Measurements from ENCODE around the gene ZNF33A.
"Not testable (repeated sequence)": the region's sequence is repeated elsewhere in the genome, so short reads cannot be mapped to it uniquely, and the experiment has no call there.

The ZNF33A gene

DNA sequence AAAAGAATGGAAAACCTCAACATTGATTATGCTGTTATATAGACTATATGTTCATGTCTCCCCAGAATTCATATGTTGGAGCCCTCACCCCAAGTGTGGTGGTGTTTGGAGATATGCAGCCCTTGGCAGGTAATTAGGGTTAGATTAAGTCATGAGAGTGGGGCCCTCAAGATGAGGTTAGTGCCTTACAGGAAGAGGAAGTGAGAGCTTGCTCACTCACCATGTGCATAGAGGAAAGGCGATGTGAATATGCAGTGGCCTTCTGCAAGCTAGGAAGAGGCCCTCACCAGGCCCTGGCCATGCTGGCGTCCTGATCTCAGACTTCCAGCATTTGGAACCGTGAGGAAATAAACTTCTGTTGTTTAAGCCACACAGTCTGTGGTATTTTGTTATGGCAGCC, 14.8 kb downstream of the ZNF33A start:
- no peak for TF ChIP-seq POLR2A (IDR thresholded peaks at IDR 0.05; ENCODE audit: low read length)
- no peak for TF ChIP-seq GATA1 (IDR thresholded peaks at IDR 0.05; ENCODE audit: low read depth, low read length)
- DNase-seq = no peak

DNA sequence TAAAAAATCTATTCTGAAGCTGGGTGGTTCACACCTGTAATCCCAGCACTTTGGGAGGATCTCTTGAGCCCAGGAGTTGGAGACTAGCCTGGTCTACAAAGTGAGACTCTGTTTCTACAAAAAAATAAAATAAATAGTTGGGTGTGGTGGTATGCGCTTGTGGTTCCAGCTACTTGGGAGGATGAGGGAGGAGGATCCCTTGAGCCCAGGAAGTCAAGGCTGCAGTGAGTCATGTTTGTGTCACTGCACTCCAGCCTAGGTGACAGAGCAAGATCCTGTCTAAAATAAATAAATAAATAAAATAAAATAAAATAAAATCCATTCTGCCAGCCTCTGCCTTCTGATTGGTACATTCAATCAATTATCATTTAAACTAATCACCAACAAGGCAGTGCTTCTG, 17.5 kb downstream of the ZNF33A start:
- TF ChIP-seq GATA1 (IDR thresholded peaks at IDR 0.05; ENCODE audit: low read depth, low read length) (no peak), POLR2A (IDR thresholded peaks at IDR 0.05; ENCODE audit: low read length) (no peak)
- DNase-seq = peak in 1 of 2 experiments; percentile 8

DNA sequence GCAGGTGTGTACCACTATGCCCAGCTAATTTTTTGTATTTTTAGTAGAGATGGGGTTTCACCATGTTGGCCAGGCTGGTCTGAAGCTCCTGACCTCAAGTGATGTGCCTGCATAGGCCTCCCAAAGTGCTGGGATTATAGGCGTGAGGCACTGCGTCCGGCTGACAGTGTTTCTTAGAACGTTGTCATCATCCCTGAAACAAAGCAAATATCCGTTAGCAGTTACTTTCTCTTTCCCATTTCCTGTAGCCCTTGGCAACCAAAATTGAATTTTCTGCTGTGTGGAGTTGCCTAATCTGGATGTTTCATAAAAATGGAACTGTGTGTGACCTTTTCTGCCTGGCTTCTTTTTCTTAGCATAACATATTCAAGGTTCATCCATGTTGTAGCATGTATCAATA, 22.4 kb downstream of the ZNF33A start:
- DNase-seq = no peak

DNA sequence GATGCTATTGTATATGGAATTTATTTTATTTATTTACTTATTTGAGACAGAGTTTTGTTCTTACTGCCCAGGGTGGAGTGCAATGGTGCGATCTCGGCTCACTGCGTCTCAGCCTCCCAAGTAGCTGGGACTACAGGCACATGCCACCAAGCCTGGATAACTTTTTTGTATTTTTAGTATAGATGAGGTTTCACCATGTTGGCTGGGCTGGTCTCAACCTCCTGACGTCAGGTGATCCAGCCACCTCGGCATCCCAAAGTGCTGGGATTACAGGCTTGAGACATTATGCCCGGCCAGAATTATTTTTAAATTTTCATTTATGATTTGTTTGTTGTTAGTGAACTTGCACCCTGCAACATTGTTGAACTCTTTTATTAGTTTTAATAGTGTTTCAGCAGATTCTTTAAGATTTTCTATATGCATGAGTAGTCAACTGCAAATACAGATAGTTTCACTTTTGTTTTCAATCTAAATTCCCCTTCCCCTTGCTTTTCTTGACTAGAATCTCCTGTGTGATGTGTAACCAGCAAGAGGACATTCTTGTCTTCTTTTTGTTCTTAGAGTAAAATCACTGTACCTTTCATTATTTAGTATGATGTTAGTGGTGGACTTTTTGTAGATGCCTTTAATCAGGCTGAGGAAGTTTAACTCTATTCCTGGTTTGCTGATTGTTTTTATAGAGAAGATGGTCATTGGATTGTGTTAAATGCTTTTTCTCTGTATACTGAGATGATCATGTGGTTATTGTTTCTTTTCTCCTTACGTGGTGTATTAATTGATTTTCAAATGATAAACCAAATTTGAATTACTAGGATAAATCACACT, 27.8 kb downstream of the ZNF33A start:
- TF ChIP-seq POLR2A (IDR thresholded peaks at IDR 0.05; ENCODE audit: low read length) = no peak
- TF ChIP-seq GATA1 (IDR thresholded peaks at IDR 0.05; ENCODE audit: low read depth, low read length) = no peak
- no peak for DNase-seq

More for the DNA sequence above, 22.4 kb downstream of the ZNF33A start:
- no peak for TF ChIP-seq POLR2A (IDR thresholded peaks at IDR 0.05; ENCODE audit: low read length)
- no peak for TF ChIP-seq GATA1 (IDR thresholded peaks at IDR 0.05; ENCODE audit: low read depth, low read length)

DNA sequence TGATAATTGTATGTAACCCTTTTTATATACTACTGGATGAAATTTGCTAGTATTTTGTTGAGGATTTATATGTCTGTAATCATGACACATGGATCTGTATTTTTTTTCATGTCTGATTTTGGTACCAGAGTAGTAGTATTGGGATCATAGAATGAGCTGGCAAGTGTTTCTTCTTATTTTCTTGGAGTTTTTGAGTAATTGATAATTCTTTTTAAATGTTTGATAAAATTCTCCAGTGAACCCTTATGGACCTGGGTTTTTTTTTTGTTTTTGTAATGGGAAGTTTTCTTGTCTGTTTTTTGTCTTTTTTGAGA, 28.4 kb downstream of the ZNF33A start:
- no peak for TF ChIP-seq GATA1 (IDR thresholded peaks at IDR 0.05; ENCODE audit: low read depth, low read length)
- no peak for TF ChIP-seq POLR2A (IDR thresholded peaks at IDR 0.05; ENCODE audit: low read length)
- DNase-seq = no peak

DNA sequence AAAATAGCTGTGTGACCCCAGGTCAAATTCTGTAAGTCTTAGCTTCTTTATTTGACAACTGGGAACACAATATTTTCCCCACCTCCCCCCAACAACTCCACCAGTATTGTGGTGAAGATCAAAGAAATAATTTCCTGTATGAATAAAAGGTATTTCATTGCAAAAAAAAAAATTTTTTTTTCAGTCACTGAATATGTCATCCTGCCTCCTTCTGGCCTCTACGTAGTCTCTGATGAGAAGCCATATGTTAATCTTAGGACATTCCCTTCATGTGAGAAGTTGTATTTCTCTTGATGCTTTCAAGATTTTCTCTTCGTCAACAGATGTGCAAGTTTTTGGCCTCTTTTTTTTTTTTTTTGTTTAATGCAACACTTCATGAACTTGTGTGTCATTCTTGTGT, 33.0 kb downstream of the ZNF33A start:
- TF ChIP-seq POLR2A (IDR thresholded peaks at IDR 0.05; ENCODE audit: low read length) (no peak), GATA1 (IDR thresholded peaks at IDR 0.05; ENCODE audit: low read depth, low read length) (no peak)

DNA sequence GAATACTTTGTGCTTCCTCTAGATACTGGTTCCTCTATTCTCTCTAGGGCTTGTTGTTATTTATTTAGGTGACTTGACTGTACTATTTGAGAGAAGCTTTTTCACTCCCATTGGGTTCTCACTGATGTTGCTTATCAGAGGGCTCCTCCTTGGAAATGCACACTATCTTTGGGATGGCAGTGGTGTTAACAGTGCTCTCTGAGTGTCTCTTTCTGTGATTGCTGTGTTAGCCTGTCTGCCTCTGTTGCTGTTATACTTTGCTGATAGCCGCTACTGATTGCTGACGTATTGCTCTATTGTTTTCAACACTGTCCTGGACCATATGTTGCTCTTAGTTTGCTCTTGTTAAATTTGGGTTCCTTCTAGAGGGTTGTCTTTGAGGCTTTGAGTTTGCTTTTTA, 34.7 kb downstream of the ZNF33A start:
- DNase-seq = peak in 1 of 2 experiments; percentile 29

More for the DNA sequence above, 33.0 kb downstream of the ZNF33A start:
- no peak for DNase-seq

DNA sequence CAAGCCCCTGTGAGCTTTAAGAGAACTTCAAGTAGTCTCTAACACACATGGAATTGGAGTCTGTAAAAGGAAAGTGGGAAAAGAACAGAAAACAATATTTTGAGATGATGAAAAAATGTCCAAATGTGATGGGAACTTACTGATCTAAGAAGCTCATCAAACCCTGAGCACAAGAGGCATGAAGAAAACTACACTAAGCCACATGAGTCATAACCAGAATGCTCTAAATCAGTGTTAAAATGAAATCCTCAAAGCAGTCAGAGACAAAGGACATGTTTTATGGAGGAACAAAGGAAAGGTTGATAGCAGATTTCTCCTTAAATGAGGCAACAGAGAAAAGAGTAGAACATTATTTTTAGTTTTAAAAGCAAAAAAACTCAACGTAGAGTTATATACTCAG, 37.2 kb downstream of the ZNF33A start:
- no peak for DNase-seq
- TF ChIP-seq POLR2A (IDR thresholded peaks at IDR 0.05; ENCODE audit: low read length) (no peak), GATA1 (IDR thresholded peaks at IDR 0.05; ENCODE audit: low read depth, low read length) (no peak)

More for the DNA sequence above, 34.7 kb downstream of the ZNF33A start:
- no peak for TF ChIP-seq GATA1 (IDR thresholded peaks at IDR 0.05; ENCODE audit: low read depth, low read length)
- no peak for TF ChIP-seq POLR2A (IDR thresholded peaks at IDR 0.05; ENCODE audit: low read length)

DNA sequence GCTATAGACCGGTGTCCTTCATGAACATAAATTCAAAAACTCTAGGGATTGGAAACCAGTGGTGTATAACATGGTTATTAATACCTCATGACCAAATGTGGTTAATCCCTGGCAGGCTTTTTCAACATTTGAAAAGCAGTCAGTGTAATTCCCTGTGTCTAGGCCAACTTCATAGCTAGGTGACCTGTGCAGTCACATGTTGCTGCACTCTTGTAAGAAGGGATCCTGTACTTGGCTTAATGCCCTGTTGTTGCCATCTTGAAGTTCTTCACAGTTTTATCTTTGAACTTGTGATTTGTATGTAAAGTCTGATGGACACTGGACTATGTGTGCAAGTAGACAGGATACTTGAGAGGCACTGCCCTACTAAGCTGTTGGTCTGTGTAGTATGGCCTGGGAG, 39.7 kb downstream of the ZNF33A start:
- TF ChIP-seq POLR2A (IDR thresholded peaks at IDR 0.05; ENCODE audit: low read length) (no peak), GATA1 (IDR thresholded peaks at IDR 0.05; ENCODE audit: low read depth, low read length) (no peak)
- DNase-seq = no peak

DNA sequence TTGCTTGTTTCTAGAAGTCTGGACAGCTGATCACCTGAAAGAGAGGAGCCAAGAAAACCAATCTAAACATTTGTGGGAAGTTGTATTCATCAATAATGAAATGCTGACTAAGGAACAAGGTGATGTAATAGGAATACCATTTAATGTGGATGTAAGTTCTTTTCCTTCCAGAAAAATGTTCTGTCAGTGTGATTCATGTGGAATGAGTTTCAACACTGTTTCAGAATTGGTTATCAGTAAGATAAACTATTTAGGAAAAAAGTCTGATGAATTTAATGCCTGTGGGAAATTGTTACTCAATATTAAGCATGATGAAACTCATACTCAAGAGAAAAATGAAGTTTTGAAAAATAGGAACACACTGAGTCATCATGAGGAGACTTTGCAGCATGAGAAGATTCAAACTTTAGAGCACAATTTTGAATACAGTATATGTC, 43.9 kb downstream of the ZNF33A start:
- DNase-seq = no peak
- no peak for TF ChIP-seq GATA1 (IDR thresholded peaks at IDR 0.05; ENCODE audit: low read depth, low read length)
- TF ChIP-seq POLR2A (IDR thresholded peaks at IDR 0.05; ENCODE audit: low read length) = no peak

DNA sequence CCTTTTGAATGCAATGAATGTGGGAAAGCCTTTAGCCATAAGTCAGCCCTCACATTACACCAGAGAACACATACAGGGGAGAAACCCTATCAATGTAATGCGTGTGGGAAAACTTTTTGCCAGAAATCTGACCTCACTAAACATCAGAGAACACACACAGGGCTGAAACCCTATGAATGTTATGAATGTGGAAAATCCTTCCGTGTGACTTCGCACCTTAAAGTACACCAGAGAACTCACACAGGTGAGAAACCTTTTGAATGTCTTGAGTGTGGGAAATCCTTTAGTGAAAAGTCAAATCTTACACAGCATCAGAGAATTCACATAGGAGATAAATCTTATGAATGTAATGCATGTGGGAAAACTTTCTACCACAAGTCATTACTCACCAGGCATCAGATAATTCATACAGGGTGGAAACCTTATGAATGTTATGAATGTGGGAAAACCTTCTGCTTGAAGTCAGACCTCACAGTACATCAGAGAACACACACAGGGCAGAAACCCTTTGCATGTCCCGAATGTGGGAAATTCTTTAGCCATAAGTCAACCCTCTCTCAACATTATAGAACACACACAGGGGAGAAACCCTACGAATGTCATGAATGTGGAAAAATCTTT, 44.9 kb downstream of the ZNF33A start:
- peak in 1 of 2 experiments; percentile 15 for DNase-seq

DNA sequence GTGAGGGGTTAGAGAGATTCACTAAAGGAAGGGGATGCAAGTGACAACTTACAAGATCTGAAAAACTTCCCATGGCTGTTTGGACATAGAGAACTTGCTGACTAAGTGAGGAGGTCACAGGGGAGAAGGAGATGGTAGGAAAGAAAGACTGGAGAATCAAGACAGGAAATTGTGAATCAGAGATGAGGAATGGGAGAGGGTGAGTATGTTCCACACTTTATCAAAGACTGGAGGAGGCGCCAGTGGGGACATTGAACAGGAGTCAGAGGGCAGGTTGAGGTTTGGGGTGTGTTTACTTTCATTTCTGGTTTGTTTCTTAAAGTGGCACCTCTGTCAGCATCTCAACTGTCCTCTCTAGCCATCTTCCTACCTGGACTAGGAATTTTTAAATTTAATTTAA, 59.2 kb downstream of the ZNF33A start:
- DNase-seq = not testable (repeated sequence)

DNA sequence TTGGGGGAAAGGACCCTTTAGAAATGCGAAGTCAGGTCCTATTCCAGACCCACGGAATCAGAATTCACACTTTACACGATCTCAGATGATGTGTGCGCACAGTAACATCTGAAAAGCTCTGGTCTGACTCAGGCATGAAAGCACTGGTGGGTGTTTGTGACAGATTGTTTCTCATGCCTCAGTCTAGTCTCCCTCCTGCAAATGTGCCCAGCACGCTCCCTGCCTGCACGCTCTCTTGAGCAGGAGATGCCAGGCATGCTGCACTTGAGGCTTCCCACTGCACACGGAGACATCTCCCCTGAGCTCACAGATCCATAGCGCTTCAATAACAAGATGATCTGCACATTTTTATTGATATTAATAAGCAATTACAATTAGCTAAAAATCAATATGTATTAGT, 60.0 kb downstream of the ZNF33A start:
- no peak for TF ChIP-seq GATA1 (IDR thresholded peaks at IDR 0.05; ENCODE audit: low read depth, low read length)

DNA sequence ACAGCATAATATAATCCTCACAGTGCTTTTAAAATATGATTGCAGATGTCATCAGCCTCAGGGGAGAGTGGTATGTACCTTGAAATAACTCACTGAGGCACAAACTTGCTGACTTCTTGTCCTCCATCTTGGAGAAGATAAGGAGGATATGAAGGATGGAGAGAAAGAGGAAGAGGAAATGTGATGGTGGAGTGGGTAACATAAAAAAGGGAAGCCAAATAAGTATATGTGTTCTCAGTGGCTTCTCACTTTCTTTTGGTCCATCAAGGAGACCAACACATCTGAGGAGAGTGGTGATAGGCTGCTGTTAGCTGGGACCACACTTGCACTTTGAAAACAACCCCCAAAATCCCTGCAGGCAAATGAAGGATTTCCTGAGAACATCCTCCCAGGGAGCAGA, 62.1 kb downstream of the ZNF33A start:
- no peak for DNase-seq
- no peak for TF ChIP-seq POLR2A (IDR thresholded peaks at IDR 0.05; ENCODE audit: low read length)
- TF ChIP-seq GATA1 (IDR thresholded peaks at IDR 0.05; ENCODE audit: low read depth, low read length) = no peak

More for the DNA sequence above, 60.0 kb downstream of the ZNF33A start:
- DNase-seq = no peak

DNA sequence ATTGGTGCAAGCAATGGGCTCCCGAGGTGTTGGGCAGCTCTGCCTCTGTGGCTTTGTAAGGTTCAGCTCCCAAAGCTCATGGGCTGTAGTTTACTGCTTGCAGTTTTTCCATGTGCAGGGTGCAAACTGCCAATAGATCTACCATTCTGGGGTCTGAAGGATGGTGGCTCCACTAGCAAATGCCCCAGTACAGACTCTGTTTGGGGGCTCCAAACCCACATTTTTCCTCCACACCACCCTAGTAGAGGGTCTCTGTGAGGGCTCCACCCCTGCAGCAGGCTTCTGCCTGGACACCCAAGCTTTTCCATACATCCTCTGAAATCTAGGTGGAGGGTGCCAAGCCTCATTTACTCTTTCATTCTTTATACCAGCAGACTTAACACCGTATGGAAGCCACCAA, 66.2 kb downstream of the ZNF33A start:
- DNase-seq = no peak
- no peak for TF ChIP-seq GATA1 (IDR thresholded peaks at IDR 0.05; ENCODE audit: low read depth, low read length)
- TF ChIP-seq POLR2A (IDR thresholded peaks at IDR 0.05; ENCODE audit: low read length) = no peak

DNA sequence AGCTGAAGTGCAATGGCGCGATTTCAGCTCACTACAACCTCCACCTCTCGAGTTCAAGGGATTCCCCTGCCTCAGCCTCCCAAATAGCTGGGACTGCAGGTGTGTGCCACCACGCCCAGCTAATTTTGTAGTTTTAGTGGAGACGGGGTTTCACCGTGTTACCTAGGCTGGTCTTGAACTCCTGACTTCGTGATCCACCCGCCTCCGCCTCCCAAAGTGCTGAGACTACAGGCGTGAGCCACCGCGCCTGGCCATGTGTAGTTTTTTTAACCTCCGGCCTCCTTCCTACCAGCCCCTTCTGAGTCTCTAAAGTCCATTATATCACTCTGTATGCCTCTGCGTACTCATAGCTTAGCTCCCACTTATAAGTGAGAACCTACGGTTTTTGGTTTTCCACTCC, 82.8 kb downstream of the ZNF33A start:
- DNase-seq = not testable (repeated sequence)
